Chondrocyte (in vitro differentiated cells): ENCODE results near the gene ZNF236. TPM values are rescaled to one million over a fixed set of nuclear protein-coding genes. Genes with fewer than 3 reads are reported as not detected.
"Not testable (repeated sequence)": the region's sequence is repeated elsewhere in the genome, so short reads cannot be mapped to it uniquely, and the experiment has no call there.

Experiments
- DNase-seq: peaks from one replicate; pipeline ENCODE4 v3.0.0; 2021; ENCODE audit warnings: mixed read lengths, low spot score
- H3K27ac Mint-ChIP-seq: one replicate; pipeline ENCODE4 v1.8.0; 2021; ENCODE audit warnings: mild to moderate bottlenecking, moderate library complexity, mixed read lengths; ENCODE audit not compliant: unreplicated experiment
- H3K27me3 Mint-ChIP-seq: 2 replicates; pipeline ENCODE4 v1.8.0; 2021; ENCODE audit warnings: low read depth, mixed read lengths
- H3K36me3 Mint-ChIP-seq: 2 replicates; pipeline ENCODE4 v1.8.0; 2021; ENCODE audit warnings: low read depth, mixed read lengths
- H3K4me1 Mint-ChIP-seq: 2 replicates; pipeline ENCODE4 v1.8.0; 2021; ENCODE audit warnings: low read depth, mild to moderate bottlenecking, mixed read lengths
- H3K4me3 Mint-ChIP-seq: one replicate; pipeline ENCODE4 v1.8.0; 2021; ENCODE audit warnings: mild to moderate bottlenecking, moderate library complexity, mixed read lengths; ENCODE audit not compliant: unreplicated experiment
- H3K9me3 Mint-ChIP-seq: 2 replicates; pipeline ENCODE4 v1.8.0; 2021; ENCODE audit warnings: low read depth, mixed read lengths
- CTCF ChIP-seq: fragments of 200-600 bp; sonication (generic); IDR thresholded peaks from 2 replicates; pipeline ENCODE4 v1.5.0; 2021; ENCODE audit warnings: antibody characterized with exemption, mild to moderate bottlenecking, moderate library complexity
- total RNA-seq: library from RNA; stranded (reverse); gene quantifications from 3 replicates; pipeline ENCODE4 v1.2.1, GENCODE V29; 2021

ZNF236 gene
- total RNA-seq, 1 donor from 2014 or later = 14.3 TPM

GRCh38 chr18:76803413-76803812 lies 18.9 kb upstream of the ZNF236 start:
- H3K27me3 Mint-ChIP-seq = no peaks in the 10 kb centered on the region
- H3K9me3 Mint-ChIP-seq = peaks cover 3% of the 10 kb centered on the region
- H3K27ac Mint-ChIP-seq = no peak overlapping the region
- peaks cover 5% of the 10 kb centered on the region for H3K4me1 Mint-ChIP-seq
- H3K36me3 Mint-ChIP-seq = no peaks in the 10 kb centered on the region
- TF ChIP-seq CTCF = no peak
- H3K4me3 Mint-ChIP-seq = no peak overlapping the region
- no peak for DNase-seq

- no peak overlapping the region for H3K4me3 Mint-ChIP-seq
- H3K9me3 Mint-ChIP-seq = peaks cover 2% of the 10 kb centered on the region
- TF ChIP-seq CTCF = peak; percentile 85
These were observed 18.5 kb upstream of the ZNF236 start for GRCh38 chr18:76803814-76804213.

GRCh38 chr18:76805221-76805620 lies 17.1 kb upstream of the ZNF236 start:
- H3K4me1 Mint-ChIP-seq = peaks cover 5% of the 10 kb centered on the region
- H3K36me3 Mint-ChIP-seq = no peaks in the 10 kb centered on the region
- no peak overlapping the region for H3K4me3 Mint-ChIP-seq
- TF ChIP-seq CTCF = peak; percentile 56
- peak overlapping the region; percentile 45 for H3K27ac Mint-ChIP-seq
- no peak for DNase-seq
- no peaks in the 10 kb centered on the region for H3K27me3 Mint-ChIP-seq
- H3K9me3 Mint-ChIP-seq = no peaks in the 10 kb centered on the region

More at GRCh38 chr18:76803814-76804213, 18.5 kb upstream of the ZNF236 start:
- no peaks in the 10 kb centered on the region for H3K27me3 Mint-ChIP-seq
- no peak overlapping the region for H3K27ac Mint-ChIP-seq
- peaks cover 5% of the 10 kb centered on the region for H3K4me1 Mint-ChIP-seq
- DNase-seq = no peak
- no peaks in the 10 kb centered on the region for H3K36me3 Mint-ChIP-seq

- Mint-ChIP-seq H3K4me3 (no peak overlapping the region), H3K9me3 (no peaks in the 10 kb centered on the region), H3K27ac (no peak overlapping the region), H3K4me1 (peaks cover 5% of the 10 kb centered on the region), H3K27me3 (no peaks in the 10 kb centered on the region), H3K36me3 (no peaks in the 10 kb centered on the region)
- TF ChIP-seq CTCF = no peak
- DNase-seq = no peak
These were observed 16.1 kb upstream of the ZNF236 start for GRCh38 chr18:76806301-76806700.

GRCh38 chr18:76808561-76808960 lies 13.8 kb upstream of the ZNF236 start:
- Mint-ChIP-seq H3K27me3 (no peaks in the 10 kb centered on the region), H3K27ac (no peak overlapping the region), H3K4me1 (peaks cover 4% of the 10 kb centered on the region), H3K36me3 (no peaks in the 10 kb centered on the region), H3K4me3 (no peak overlapping the region), H3K9me3 (no peaks in the 10 kb centered on the region)
- no peak for TF ChIP-seq CTCF
- no peak for DNase-seq

GRCh38 chr18:76811530-76811929 lies 10.8 kb upstream of the ZNF236 start:
- H3K9me3 Mint-ChIP-seq, DNase-seq, H3K36me3 Mint-ChIP-seq, H3K4me3 Mint-ChIP-seq, H3K4me1 Mint-ChIP-seq, H3K27me3 Mint-ChIP-seq, H3K27ac Mint-ChIP-seq: not testable (repeated sequence)
